Stimulated activated naive B cell treated with anti-CD40 and anti-IgM and Interleukin-4, amounts not matched to agents 10 μg/mL and 1 μg/mL and 100 μg/mL, for 72 hours (primary cell): ENCODE measurements around the gene FBXO11.
"Not testable (repeated sequence)": the region's sequence is repeated elsewhere in the genome, so short reads cannot be mapped to it uniquely, and the experiment has no call there.

ENCODE experiments used
- ATAC-seq, 2 donors: fragments of 150-1000 bp; cut with Tn5 transposase; replicated peaks; 2 replicates each; pipeline ENCODE4 v1.10.0; 2021; ENCODE audit warnings: moderate library complexity in 1 of 2
- DNase-seq: peaks from one replicate; pipeline ENCODE4 v3.0.0; 2021
- H3K27ac Mint-ChIP-seq: one replicate; pipeline ENCODE4 v1.8.0; 2022; ENCODE audit warnings: mild to moderate bottlenecking, mixed read lengths
- H3K27me3 Mint-ChIP-seq, 2 donors: one replicate each; pipeline ENCODE4 v1.8.0; 2022; ENCODE audit warnings: mixed read lengths in 2 of 2
- H3K36me3 Mint-ChIP-seq, 2 donors: one replicate each; pipeline ENCODE4 v1.8.0; 2022; ENCODE audit warnings: mixed read lengths in 2 of 2, mild to moderate bottlenecking in 1 of 2
- H3K4me1 Mint-ChIP-seq, 2 donors: one replicate each; pipeline ENCODE4 v1.8.0; 2022; ENCODE audit warnings: mixed read lengths in 2 of 2, mild to moderate bottlenecking in 1 of 2
- H3K4me3 Mint-ChIP-seq, 2 donors: one replicate each; pipeline ENCODE4 v1.8.0; 2022; ENCODE audit warnings: mild to moderate bottlenecking in 2 of 2, mixed read lengths in 2 of 2, moderate library complexity in 1 of 2
- H3K9me3 Mint-ChIP-seq, 2 donors: one replicate each; pipeline ENCODE4 v1.8.0; 2022; ENCODE audit warnings: mixed read lengths in 2 of 2, mild to moderate bottlenecking in 1 of 2

The FBXO11 gene

GRCh38 chr2:47906157-47907038 is at the start of gene FBXO11:
TSS of gene FBXO11 (minus strand) at chr2:47906498. CDS start at chr2:47905720, 778 bp downstream.
- Mint-ChIP-seq H3K27ac (peak within 1 kb of the TSS; percentile 98), H3K4me3 (peak within 1 kb of the TSS; percentile 87 to 89), H3K4me1 (peaks cover 17 to 26% of the 10 kb centered on the region in 2 donors), H3K9me3 (no peaks in the 10 kb centered on the region), H3K36me3 (peaks cover 4 to 11% of the 10 kb centered on the region in 2 donors), H3K27me3 (no peaks in the 10 kb centered on the region)
- DNase-seq (peak; percentile 97), ATAC-seq (peak; percentile 87)

GRCh38 chr2:47950340-47951301 is 44.3 kb upstream of the FBXO11 start:
- no peak overlapping the region for H3K27ac Mint-ChIP-seq
- DNase-seq (no peak), ATAC-seq (no peak)
- H3K4me3 Mint-ChIP-seq: no peak overlapping the region
- peaks cover 6 to 11% of the 10 kb centered on the region in 2 donors for H3K27me3 Mint-ChIP-seq
- no peaks in the 10 kb centered on the region for H3K36me3 Mint-ChIP-seq
- peaks cover 3 to 6% of the 10 kb centered on the region in 2 donors for H3K4me1 Mint-ChIP-seq
- peaks cover 4 to 6% of the 10 kb centered on the region in 2 donors for H3K9me3 Mint-ChIP-seq

GRCh38 chr2:47946593-47946992 is 40.3 kb upstream of the FBXO11 start:
- ATAC-seq (no peak), DNase-seq (no peak)
- Mint-ChIP-seq H3K27me3 (no peaks in the 10 kb centered on the region), H3K9me3 (peaks cover 4 to 6% of the 10 kb centered on the region in 2 donors), H3K4me3 (no peak overlapping the region), H3K36me3 (no peaks in the 10 kb centered on the region), H3K27ac (no peak overlapping the region), H3K4me1 (peaks cover 0 to 6% of the 10 kb centered on the region in 2 donors)

- Mint-ChIP-seq H3K4me3 (no peak overlapping the region), H3K36me3 (no peaks in the 10 kb centered on the region), H3K4me1 (peaks cover 0 to 2% of the 10 kb centered on the region in 2 donors), H3K9me3 (peaks cover 2 to 5% of the 10 kb centered on the region in 2 donors), H3K27me3 (no peaks in the 10 kb centered on the region), H3K27ac (no peak overlapping the region)
- DNase-seq (no peak), ATAC-seq (no peak)
Observed at GRCh38 chr2:47945046-47945781, 38.9 kb upstream of the FBXO11 start.

GRCh38 chr2:47941936-47942335 is 35.6 kb upstream of the FBXO11 start:
- Mint-ChIP-seq H3K27ac (no peak overlapping the region), H3K4me1 (no peaks in the 10 kb centered on the region), H3K27me3 (peaks cover 9% of the 10 kb centered on the region in 2 donors), H3K4me3 (no peak overlapping the region), H3K9me3 (no peaks in the 10 kb centered on the region), H3K36me3 (no peaks in the 10 kb centered on the region)
- DNase-seq: no peak
- no peak for ATAC-seq

GRCh38 chr2:47937677-47938076 is 31.4 kb upstream of the FBXO11 start:
- Mint-ChIP-seq H3K9me3 (no peaks in the 10 kb centered on the region), H3K27me3 (peaks cover 9% of the 10 kb centered on the region in 2 donors), H3K4me1 (no peaks in the 10 kb centered on the region), H3K36me3 (no peaks in the 10 kb centered on the region), H3K27ac (no peak overlapping the region), H3K4me3 (no peak overlapping the region)
- ATAC-seq (no peak), DNase-seq (no peak)

GRCh38 chr2:47935071-47935470 is 28.8 kb upstream of the FBXO11 start:
- no peaks in the 10 kb centered on the region for H3K9me3 Mint-ChIP-seq
- no peak overlapping the region for H3K27ac Mint-ChIP-seq
- no peaks in the 10 kb centered on the region for H3K4me1 Mint-ChIP-seq

GRCh38 chr2:47918043-47918442 is 11.7 kb upstream of the FBXO11 start:
- Mint-ChIP-seq H3K27me3 (no peaks in the 10 kb centered on the region), H3K36me3 (peaks cover 0 to 5% of the 10 kb centered on the region in 2 donors), H3K4me3 (no peak overlapping the region), H3K27ac (no peak overlapping the region), H3K9me3 (no peaks in the 10 kb centered on the region), H3K4me1 (no peaks in the 10 kb centered on the region)
- DNase-seq (no peak), ATAC-seq (no peak)

More at GRCh38 chr2:47935071-47935470, 28.8 kb upstream of the FBXO11 start:
- ATAC-seq: peak in 1 of 2 donors; percentile 21
- Mint-ChIP-seq H3K4me3 (no peak overlapping the region), H3K27me3 (peaks cover 9% of the 10 kb centered on the region in 2 donors), H3K36me3 (no peaks in the 10 kb centered on the region)
- no peak for DNase-seq

GRCh38 chr2:47917276-47917961 is 11.1 kb upstream of the FBXO11 start:
- Mint-ChIP-seq H3K4me3 (no peak overlapping the region), H3K36me3 (peaks cover 0 to 5% of the 10 kb centered on the region in 2 donors), H3K27me3 (no peaks in the 10 kb centered on the region), H3K27ac (no peak overlapping the region), H3K4me1 (no peaks in the 10 kb centered on the region), H3K9me3 (no peaks in the 10 kb centered on the region)
- ATAC-seq: no peak
- no peak for DNase-seq

GRCh38 chr2:47916412-47916811 is 10.1 kb upstream of the FBXO11 start:
- DNase-seq (no peak), ATAC-seq (no peak)
- no peak overlapping the region for H3K4me3 Mint-ChIP-seq
- H3K4me1 Mint-ChIP-seq: no peaks in the 10 kb centered on the region
- no peaks in the 10 kb centered on the region for H3K27me3 Mint-ChIP-seq
- H3K9me3 Mint-ChIP-seq: no peaks in the 10 kb centered on the region
- no peak overlapping the region for H3K27ac Mint-ChIP-seq
- H3K36me3 Mint-ChIP-seq: peaks cover 0 to 5% of the 10 kb centered on the region in 2 donors

GRCh38 chr2:47910662-47911061 is 4.4 kb upstream of the FBXO11 start:
- not testable (repeated sequence) for ATAC-seq, H3K27me3 Mint-ChIP-seq, H3K27ac Mint-ChIP-seq, H3K9me3 Mint-ChIP-seq, H3K4me3 Mint-ChIP-seq, DNase-seq, H3K36me3 Mint-ChIP-seq
- H3K4me1 Mint-ChIP-seq: peaks cover 6 to 11% of the 10 kb centered on the region in 2 donors

- DNase-seq (no peak), ATAC-seq (no peak)
- Mint-ChIP-seq H3K4me3 (no peak overlapping the region), H3K9me3 (no peaks in the 10 kb centered on the region), H3K36me3 (peaks cover 4 to 11% of the 10 kb centered on the region in 2 donors), H3K27me3 (no peaks in the 10 kb centered on the region), H3K4me1 (peaks cover 11% of the 10 kb centered on the region in 2 donors), H3K27ac (no peak overlapping the region)
Observed at GRCh38 chr2:47908682-47909081, 2.4 kb upstream of the FBXO11 start.

GRCh38 chr2:47907039-47907781 is 912 bp upstream of the FBXO11 start:
- Mint-ChIP-seq H3K27me3 (no peaks in the 10 kb centered on the region), H3K4me1 (peaks cover 13 to 21% of the 10 kb centered on the region in 2 donors), H3K36me3 (peaks cover 4 to 11% of the 10 kb centered on the region in 2 donors), H3K4me3 (peak overlapping the region; percentile 87 to 89), H3K9me3 (no peaks in the 10 kb centered on the region), H3K27ac (peak overlapping the region; percentile 93)
- DNase-seq (no peak), ATAC-seq (no peak)
